GM21717 (cell line): ENCODE measurements around the gene LCAT.
"Not testable (repeated sequence)": the region's sequence is repeated elsewhere in the genome, so short reads cannot be mapped to it uniquely, and the experiment has no call there.

Experiments used
- ATAC-seq: cut with Tn5 transposase; IDR thresholded peaks from one replicate; pipeline ENCODE4 v1.9.1; 2021; ENCODE audit warnings: mild to moderate bottlenecking, moderate library complexity; ENCODE audit not compliant: unreplicated experiment

Gene LCAT

GRCh38 chr16:67948015-67948414, 4.1 kb upstream of the LCAT start:
- no peak for ATAC-seq

- no peak for ATAC-seq
Measured at GRCh38 chr16:67946966-67947558, 3.1 kb upstream of the LCAT start.

GRCh38 chr16:67946128-67946569, 2.2 kb upstream of the LCAT start:
- ATAC-seq = no peak

GRCh38 chr16:67945392-67945933, 1.5 kb upstream of the LCAT start:
- ATAC-seq = no peak

GRCh38 chr16:67944690-67945391, 921 bp upstream of the LCAT start:
- no peak for ATAC-seq

GRCh38 chr16:67943256-67943618, 683 bp downstream of the LCAT start:
- no peak for ATAC-seq

GRCh38 chr16:67942510-67943255, 1.2 kb downstream of the LCAT start:
- ATAC-seq = no peak

GRCh38 chr16:67942200-67942509, 1.8 kb downstream of the LCAT start:
- no peak for ATAC-seq

GRCh38 chr16:67941469-67942199, 2.3 kb downstream of the LCAT start:
- no peak for ATAC-seq

GRCh38 chr16:67940446-67941089, 3.4 kb downstream of the LCAT start:
- ATAC-seq = no peak

GRCh38 chr16:67939507-67940445, 4.1 kb downstream of the LCAT start:
- no peak for ATAC-seq

- not testable (repeated sequence) for ATAC-seq
Measured at GRCh38 chr16:67937713-67938112, 6.2 kb downstream of the LCAT start.

GRCh38 chr16:67936880-67937605, 6.9 kb downstream of the LCAT start:
- ATAC-seq = peak; percentile 51

GRCh38 chr16:67936124-67936879, 7.6 kb downstream of the LCAT start, which contains the start of gene PSMB10:
PSMB10 (minus strand) TSS chr16:67936850; CDS start chr16:67936749, 101 bp downstream.
- ATAC-seq = peak; percentile 10

- peak; percentile 84 for ATAC-seq
Measured at GRCh38 chr16:67935402-67936123, 8.4 kb downstream of the LCAT start.

- no peak for ATAC-seq
Measured at GRCh38 chr16:67935101-67935401, 8.9 kb downstream of the LCAT start.

GRCh38 chr16:67934306-67935100, 9.4 kb downstream of the LCAT start:
- no peak for ATAC-seq
